Measurements from ENCODE around the gene MARCHF4. TPM values are rescaled to one million over a fixed set of nuclear protein-coding genes. Genes with fewer than 3 reads are reported as not detected.

Gene MARCHF4
- total and polyA plus RNA-seq, 2 experiments from 2014 or later, result 0.13 to 0.28 TPM

- DNase-seq (ENCODE audit: low spot score), result peak; percentile 98
- Histone ChIP-seq H3K27me3 (peaks cover 8% of the 10 kb centered on the region), H3K79me2 (peaks cover 13% of the 10 kb centered on the region), H3K4me2 (peak within 1 kb of the TSS; percentile 77), H3K4me3 (peak within 1 kb of the TSS; percentile 81), H3K27ac (peak within 1 kb of the TSS; percentile 95), H3K36me3 (replicated peaks; ENCODE audit: insufficient read depth, low read depth) (no peaks in the 10 kb centered on the region), H4K20me1 (ENCODE audit: insufficient read depth, poor library complexity, severe bottlenecking) (no peaks in the 10 kb centered on the region), H3K9me3 (ENCODE audit: low read depth) (no peaks in the 10 kb centered on the region), H2AFZ (peak within 1 kb of the TSS; percentile 87), H3K4me1 (ENCODE audit: insufficient read depth) (no peaks in the 10 kb centered on the region), H3K9me2 (replicated peaks; ENCODE audit: insufficient read depth) (no peaks in the 10 kb centered on the region)
- 9% methylated on average over 48 of the region's 56 CpGs for WGBS (ENCODE audit: low lambda C conversion rate, missing lambda C conversion rate)
- no peak for TF ChIP-seq CTCF (IDR thresholded peaks at IDR 0.05; ENCODE audit: poor library complexity)
- no peak for TF ChIP-seq EZH2 (IDR thresholded peaks at IDR 0.05; ENCODE audit: borderline replicate concordance)
- no peak for TF ChIP-seq EZH2phosphoT487 (IDR thresholded peaks at IDR 0.05; ENCODE audit: low read depth, severe bottlenecking, unreplicated experiment)
These were observed 40.0 kb upstream of the MARCHF4 start, which contains the start of gene SMARCAL1 for GRCh38 chr2:216412022-216412999. Gene SMARCAL1, plus strand, starts transcription at chr2:216412484. Its CDS starts 2,221 bp downstream, at chr2:216414705.

GRCh38 chr2:216410550-216410949 lies 38.3 kb upstream of the MARCHF4 start:
- H4K20me1 ChIP-seq (ENCODE audit: insufficient read depth, poor library complexity, severe bottlenecking), result no peaks in the 10 kb centered on the region
- H3K36me3 ChIP-seq (replicated peaks; ENCODE audit: insufficient read depth, low read depth), result no peaks in the 10 kb centered on the region
- H3K4me3 ChIP-seq, result no peak overlapping the region
- no peak for DNase-seq (ENCODE audit: low spot score)
- H3K27ac ChIP-seq, result no peak overlapping the region
- no peak overlapping the region for H3K4me2 ChIP-seq
- H3K79me2 ChIP-seq, result peaks cover 13% of the 10 kb centered on the region
- TF ChIP-seq CTCF (IDR thresholded peaks at IDR 0.05; ENCODE audit: poor library complexity) (no peak), EZH2 (IDR thresholded peaks at IDR 0.05; ENCODE audit: borderline replicate concordance) (no peak), EZH2phosphoT487 (IDR thresholded peaks at IDR 0.05; ENCODE audit: low read depth, severe bottlenecking, unreplicated experiment) (no peak)
- H3K9me2 ChIP-seq (replicated peaks; ENCODE audit: insufficient read depth), result no peaks in the 10 kb centered on the region
- H3K9me3 ChIP-seq (ENCODE audit: low read depth), result no peaks in the 10 kb centered on the region
- 96% methylated on average over 7 of the region's 7 CpGs for whole genome bisulfite sequencing (ENCODE audit: low lambda C conversion rate, missing lambda C conversion rate)
- H3K27me3 ChIP-seq, result peaks cover 19% of the 10 kb centered on the region
- H3K4me1 ChIP-seq (ENCODE audit: insufficient read depth), result no peaks in the 10 kb centered on the region
- H2AFZ ChIP-seq, result no peak overlapping the region

DNA sequence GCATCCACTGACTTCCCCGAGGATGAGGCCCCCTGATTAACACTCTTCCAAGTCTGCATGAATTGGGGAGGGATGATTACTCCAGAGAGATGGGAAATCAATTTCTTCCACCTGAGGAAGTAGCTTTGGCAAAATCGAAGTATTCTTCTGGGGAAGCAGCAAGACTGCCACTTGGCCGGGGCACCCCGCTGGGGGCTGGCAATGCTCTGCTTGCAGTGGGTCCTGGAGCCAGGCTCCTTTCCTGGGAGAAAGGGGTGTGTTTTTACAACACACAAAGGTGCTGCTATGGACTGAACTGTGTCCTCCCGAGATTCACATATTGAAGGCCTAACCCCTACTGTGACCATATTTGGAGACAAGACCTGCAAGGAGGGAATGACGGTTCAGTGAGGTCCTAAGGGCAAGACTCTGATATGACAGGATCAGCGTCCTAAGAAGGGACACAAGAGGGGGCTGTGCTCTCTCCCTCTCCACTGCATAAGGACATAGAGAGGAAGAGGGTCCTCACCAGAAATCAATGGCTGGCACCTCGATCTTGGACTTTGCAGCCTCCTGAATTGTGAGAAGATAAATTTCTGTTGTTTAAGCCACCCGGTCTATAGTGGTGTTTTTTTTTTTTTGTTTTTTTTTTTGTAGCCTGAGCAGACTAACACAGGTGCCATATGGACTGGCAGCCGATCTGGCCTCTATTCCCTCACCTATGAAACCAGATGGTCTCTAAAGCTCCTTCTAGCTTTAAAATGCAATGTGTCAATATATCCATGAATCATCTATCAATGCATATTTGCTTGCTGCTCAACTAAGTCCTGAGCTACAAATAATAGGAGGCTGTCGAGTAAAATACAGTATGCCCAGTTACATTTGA lies 36.4 kb upstream of the MARCHF4 start:
- WGBS (ENCODE audit: low lambda C conversion rate, missing lambda C conversion rate), result 62% methylated on average over 11 of the region's 11 CpGs
- Histone ChIP-seq H3K9me3 (ENCODE audit: low read depth) (no peaks in the 10 kb centered on the region), H2AFZ (no peak overlapping the region), H3K4me2 (no peak overlapping the region), H3K79me2 (peaks cover 10% of the 10 kb centered on the region), H3K9me2 (replicated peaks; ENCODE audit: insufficient read depth) (no peaks in the 10 kb centered on the region), H3K4me1 (ENCODE audit: insufficient read depth) (no peaks in the 10 kb centered on the region), H3K4me3 (no peak overlapping the region), H3K36me3 (replicated peaks; ENCODE audit: insufficient read depth, low read depth) (no peaks in the 10 kb centered on the region), H3K27ac (no peak overlapping the region), H3K27me3 (peaks cover 19% of the 10 kb centered on the region), H4K20me1 (ENCODE audit: insufficient read depth, poor library complexity, severe bottlenecking) (no peaks in the 10 kb centered on the region)
- DNase-seq (ENCODE audit: low spot score), result no peak
- TF ChIP-seq EZH2phosphoT487 (IDR thresholded peaks at IDR 0.05; ENCODE audit: low read depth, severe bottlenecking, unreplicated experiment), result no peak
- TF ChIP-seq CTCF (IDR thresholded peaks at IDR 0.05; ENCODE audit: poor library complexity), result no peak
- no peak for TF ChIP-seq EZH2 (IDR thresholded peaks at IDR 0.05; ENCODE audit: borderline replicate concordance)

Measured in hepatocyte (in vitro differentiated cells).